A673 (cell line): Measurements from ENCODE around the gene HES1. TPM values are rescaled to one million over a fixed set of nuclear protein-coding genes. Genes with fewer than 3 reads are reported as not detected.

ENCODE experiments used
- BruUV-seq: library from RNA; stranded (reverse); fragments of 400-500 nt; replicated peaks from 2 replicates; lab custom pipeline; 2021; lab: Mats Ljungman, UMichigan
- CTCF ChIA-PET: fragments of 300-600 bp; sonication (Branson Sonifier 250); formaldehyde crosslinking; loops from one replicate; lab custom pipeline; 2022; ENCODE audit warnings: antibody characterized with exemption; lab: Charles Lee
- POLR2A ChIA-PET: fragments of 300-600 bp; sonication (Branson Sonifier 250); formaldehyde crosslinking; loops from one replicate; lab custom pipeline; 2022; ENCODE audit warnings: antibody characterized with exemption; ENCODE audit not compliant: low non-redundant PET; lab: Charles Lee
- DNase-seq: peaks from one replicate; pipeline ENCODE4 v3.0.0-alpha.2; 2015; ENCODE audit warnings: low spot score
- H3K27ac ChIP-seq: fragments of 200-600 bp; sonication (generic); 2 replicates; pipeline ENCODE4 v1.5.1; 2016; ENCODE audit warnings: mixed run types, low read depth, mild to moderate bottlenecking, mixed read lengths, antibody characterized with exemption, low read length; ENCODE audit not compliant: poor library complexity, severe bottlenecking
- H3K27me3 ChIP-seq: fragments of 200-600 bp; sonication (generic); replicated peaks from 2 replicates; pipeline ENCODE4 v1.6.1; 2017; ENCODE audit warnings: mixed run types, low read depth, mild to moderate bottlenecking, mixed read lengths, antibody characterized with exemption, low read length; ENCODE audit not compliant: insufficient read depth, poor library complexity
- H3K36me3 ChIP-seq: fragments of 200-600 bp; sonication (generic); 2 replicates; pipeline ENCODE4 v1.6.1; 2016; ENCODE audit warnings: mixed run types, mild to moderate bottlenecking, mixed read lengths, antibody characterized with exemption, low read length; ENCODE audit not compliant: insufficient read depth, poor library complexity, severe bottlenecking
- H3K4me1 ChIP-seq: fragments of 200-600 bp; sonication (generic); 2 replicates; pipeline ENCODE4 v1.6.1; 2017; ENCODE audit warnings: mixed run types, mild to moderate bottlenecking, mixed read lengths, antibody characterized with exemption, low read length; ENCODE audit not compliant: insufficient read depth, poor library complexity, severe bottlenecking
- H3K4me3 ChIP-seq: fragments of 200-600 bp; sonication (generic); 2 replicates; pipeline ENCODE4 v1.5.1; 2016; ENCODE audit warnings: low read depth, mixed run types, mild to moderate bottlenecking, mixed read lengths, low read length; ENCODE audit not compliant: poor library complexity, severe bottlenecking
- H3K9me3 ChIP-seq: fragments of 200-600 bp; sonication (generic); 2 replicates; pipeline ENCODE4 v1.6.1; 2016; ENCODE audit warnings: mixed run types, low read depth, mild to moderate bottlenecking, mixed read lengths, antibody characterized with exemption, low read length; ENCODE audit not compliant: poor library complexity, severe bottlenecking
- CTCF ChIP-seq: fragments of 300-800, 200-600 bp; sonication (generic); conservative IDR thresholded peaks from 2 replicates; pipeline ENCODE4 v1.5.1; 2017; ENCODE audit warnings: low read depth, mild to moderate bottlenecking, antibody characterized with exemption, low read length, moderate library complexity, mixed read lengths
- EZH2 ChIP-seq: fragments of 200-600 bp; sonication (generic); IDR thresholded peaks from 2 replicates; pipeline ENCODE4 v1.6.1; 2017; ENCODE audit warnings: borderline replicate concordance, low read depth, mild to moderate bottlenecking, mixed read lengths, antibody characterized with exemption, low read length; ENCODE audit not compliant: poor library complexity, severe bottlenecking
- intact Hi-C: fragments of 100-400 bp; cut with micrococcal nuclease; formaldehyde crosslinking; loops from one replicate; pipeline ENCODE4 v1.10.0; 2022; ENCODE audit not compliant: unreplicated experiment
- total RNA-seq: library from RNA; stranded (reverse); gene quantifications from 2 replicates; pipeline ENCODE4 v1.2.3, GENCODE V29; 2021

HES1 gene
- total RNA-seq, 1 experiment from 2014 or later: 136 TPM

- Histone ChIP-seq H3K27ac (no peak overlapping the region), H3K4me3 (no peak overlapping the region), H3K36me3 (no peaks in the 10 kb centered on the region), H3K4me1 (no peaks in the 10 kb centered on the region), H3K27me3 (no peaks in the 10 kb centered on the region), H3K9me3 (no peaks in the 10 kb centered on the region)
- CTCF ChIA-PET: no interaction called here
- no TSS peak for BruUV-seq
- DNase-seq: no peak
- intact Hi-C loops: no loop called here
- no peak for TF ChIP-seq EZH2
- no peak for TF ChIP-seq CTCF
- POLR2A ChIA-PET: no interaction called here
These were observed 20.1 kb downstream of the HES1 start for GRCh38 chr3:194156095-194156494.

GRCh38 chr3:194158942-194159439, 23.0 kb downstream of the HES1 start:
- H3K4me1 ChIP-seq: no peaks in the 10 kb centered on the region
- no peak for DNase-seq
- H3K4me3 ChIP-seq: no peak overlapping the region
- intact Hi-C loops: no loop called here
- CTCF ChIA-PET: no interaction called here
- H3K9me3 ChIP-seq: no peaks in the 10 kb centered on the region
- no TSS peak for BruUV-seq
- H3K27ac ChIP-seq: no peak overlapping the region
- POLR2A ChIA-PET: no interaction called here
- H3K27me3 ChIP-seq: no peaks in the 10 kb centered on the region
- H3K36me3 ChIP-seq: no peaks in the 10 kb centered on the region
- no peak for TF ChIP-seq EZH2
- no peak for TF ChIP-seq CTCF

- ChIA-PET POLR2A (no interaction called here), CTCF (no interaction called here)
- no peak for DNase-seq
- BruUV-seq: no TSS peak
- intact Hi-C loops: no loop called here
- Histone ChIP-seq H3K4me3 (no peak overlapping the region), H3K27ac (no peak overlapping the region), H3K4me1 (no peaks in the 10 kb centered on the region), H3K36me3 (no peaks in the 10 kb centered on the region), H3K27me3 (no peaks in the 10 kb centered on the region), H3K9me3 (no peaks in the 10 kb centered on the region)
- TF ChIP-seq EZH2: no peak
- TF ChIP-seq CTCF: no peak
These were observed 24.2 kb downstream of the HES1 start for GRCh38 chr3:194160158-194160557.
